ENCODE measurements around the gene LYZL4. TPM values are rescaled to one million over a fixed set of nuclear protein-coding genes. Genes with fewer than 3 reads are reported as not detected.

The LYZL4 gene
- total and polyA plus RNA-seq, 2 of the 13 experiments (the other 11 are each of a cell fraction or from before 2014, with no cell fraction given) = not detected

DNA sequence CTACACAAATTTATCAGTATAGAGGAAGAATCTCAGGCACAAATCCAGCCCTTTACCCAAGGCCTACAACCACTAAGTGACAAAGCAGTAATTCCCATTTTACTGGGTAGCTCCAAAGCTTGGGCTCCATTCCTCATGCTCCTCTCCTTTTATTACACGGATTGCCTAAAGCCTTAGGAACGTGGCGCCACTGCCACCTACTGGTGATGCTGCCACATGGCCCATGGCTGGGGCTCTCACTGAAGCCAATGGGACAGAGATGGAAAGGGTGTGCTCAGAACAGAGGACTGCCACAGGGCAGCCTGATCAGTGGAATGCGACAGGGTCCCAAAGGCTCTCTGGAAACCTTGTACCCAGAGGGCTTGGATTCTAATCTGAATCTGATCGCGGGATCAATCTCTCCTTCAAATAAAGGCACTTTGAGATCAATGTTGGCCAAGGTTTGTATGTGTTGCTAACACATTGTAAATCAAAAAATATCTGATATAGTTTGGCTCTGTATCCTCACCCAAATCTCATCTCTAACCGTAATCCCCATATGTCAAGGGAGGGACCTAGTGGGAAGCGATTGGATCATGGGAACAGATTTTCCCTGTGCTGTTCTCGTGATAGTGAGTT lies 33.5 kb upstream of the LYZL4 start (continued):
- TF ChIP-seq MEF2D (CRISPR knock-in tag; IDR thresholded peaks at IDR 0.05) = 0 out of 2 replicates have a peak, but pooled peaks have one; percentile 48
- no peak for TF ChIP-seq GMEB2 (CRISPR knock-in tag; IDR thresholded peaks at IDR 0.05; ENCODE audit: low read depth)
- TF ChIP-seq ZNF747 (CRISPR knock-in tag; IDR thresholded peaks at IDR 0.05; ENCODE audit: borderline replicate concordance) = no peak
- no peak for TF ChIP-seq ZNF12 (CRISPR knock-in tag; IDR thresholded peaks at IDR 0.05)
- TF ChIP-seq SCMH1 (CRISPR knock-in tag; IDR thresholded peaks at IDR 0.05; ENCODE audit: borderline replicate concordance) = no peak
- TF ChIP-seq, protein P1, sequence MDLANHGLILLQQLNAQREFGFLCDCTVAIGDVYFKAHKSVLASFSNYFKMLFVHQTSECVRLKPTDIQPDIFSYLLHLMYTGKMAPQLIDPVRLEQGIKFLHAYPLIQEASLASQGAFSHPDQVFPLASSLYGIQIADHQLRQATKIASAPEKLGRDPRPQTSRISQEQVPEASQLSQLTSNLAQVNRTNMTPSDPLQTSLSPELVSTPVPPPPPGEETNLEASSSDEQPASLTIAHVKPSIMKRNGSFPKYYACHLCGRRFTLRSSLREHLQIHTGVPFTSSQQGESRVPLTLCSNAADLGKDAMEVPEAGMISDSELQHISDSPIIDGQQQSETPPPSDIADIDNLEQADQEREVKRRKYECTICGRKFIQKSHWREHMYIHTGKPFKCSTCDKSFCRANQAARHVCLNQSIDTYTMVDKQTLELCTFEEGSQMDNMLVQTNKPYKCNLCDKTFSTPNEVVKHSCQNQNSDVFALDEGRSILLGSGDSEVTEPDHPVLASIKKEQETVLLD (CRISPR knock-in tag; IDR thresholded peaks at IDR 0.05; ENCODE audit: low read depth) = no peak
- no peak for TF ChIP-seq MTF1 (CRISPR knock-in tag; IDR thresholded peaks at IDR 0.05)
- no peak for TF ChIP-seq ZFYVE20 (CRISPR knock-in tag; IDR thresholded peaks at IDR 0.05; ENCODE audit: borderline replicate concordance, low read depth)
- TF ChIP-seq ZNF550 (CRISPR knock-in tag; IDR thresholded peaks at IDR 0.05; ENCODE audit: borderline replicate concordance) = no peak
- TF ChIP-seq CAMTA2 (CRISPR knock-in tag; IDR thresholded peaks at IDR 0.05; ENCODE audit: borderline replicate concordance) = no peak
- no peak for TF ChIP-seq ZFP37 (CRISPR knock-in tag; IDR thresholded peaks at IDR 0.05; ENCODE audit: borderline replicate concordance)
- no peak for TF ChIP-seq ZBTB1 (CRISPR knock-in tag; IDR thresholded peaks at IDR 0.05; ENCODE audit: borderline replicate concordance)
- no peak for TF ChIP-seq NR2F6 (IDR thresholded peaks at IDR 0.05)
- TF ChIP-seq NR2F6 (CRISPR knock-in tag; IDR thresholded peaks at IDR 0.05) = no peak
- TF ChIP-seq, protein P2, sequence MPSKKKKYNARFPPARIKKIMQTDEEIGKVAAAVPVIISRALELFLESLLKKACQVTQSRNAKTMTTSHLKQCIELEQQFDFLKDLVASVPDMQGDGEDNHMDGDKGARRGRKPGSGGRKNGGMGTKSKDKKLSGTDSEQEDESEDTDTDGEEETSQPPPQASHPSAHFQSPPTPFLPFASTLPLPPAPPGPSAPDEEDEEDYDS (CRISPR knock-in tag; IDR thresholded peaks at IDR 0.05) = peak; percentile 35; the same call in 1 of the 2 replicates
- no peak for TF ChIP-seq ZNF672 (CRISPR knock-in tag; IDR thresholded peaks at IDR 0.05)
- TF ChIP-seq TARDBP (CRISPR knock-in tag; IDR thresholded peaks at IDR 0.05) = no peak
- TF ChIP-seq, protein P3, sequence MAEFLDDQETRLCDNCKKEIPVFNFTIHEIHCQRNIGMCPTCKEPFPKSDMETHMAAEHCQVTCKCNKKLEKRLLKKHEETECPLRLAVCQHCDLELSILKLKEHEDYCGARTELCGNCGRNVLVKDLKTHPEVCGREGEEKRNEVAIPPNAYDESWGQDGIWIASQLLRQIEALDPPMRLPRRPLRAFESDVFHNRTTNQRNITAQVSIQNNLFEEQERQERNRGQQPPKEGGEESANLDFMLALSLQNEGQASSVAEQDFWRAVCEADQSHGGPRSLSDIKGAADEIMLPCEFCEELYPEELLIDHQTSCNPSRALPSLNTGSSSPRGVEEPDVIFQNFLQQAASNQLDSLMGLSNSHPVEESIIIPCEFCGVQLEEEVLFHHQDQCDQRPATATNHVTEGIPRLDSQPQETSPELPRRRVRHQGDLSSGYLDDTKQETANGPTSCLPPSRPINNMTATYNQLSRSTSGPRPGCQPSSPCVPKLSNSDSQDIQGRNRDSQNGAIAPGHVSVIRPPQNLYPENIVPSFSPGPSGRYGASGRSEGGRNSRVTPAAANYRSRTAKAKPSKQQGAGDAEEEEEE (CRISPR knock-in tag; IDR thresholded peaks at IDR 0.05; ENCODE audit: borderline replicate concordance) = 0 out of 2 replicates have a peak, but pooled peaks have one; percentile 70
- no peak for TF ChIP-seq HES4 (CRISPR knock-in tag; IDR thresholded peaks at IDR 0.05; ENCODE audit: borderline replicate concordance)
- peak; percentile 48; the same call in 1 of the 2 replicates for TF ChIP-seq ZNF331 (CRISPR knock-in tag; IDR thresholded peaks at IDR 0.05)
- TF ChIP-seq TEAD3 (CRISPR knock-in tag; optimal IDR thresholded peaks at IDR 0.05; ENCODE audit: borderline replicate concordance) = peak; percentile 72
- no peak for TF ChIP-seq ZFAT (CRISPR knock-in tag; conservative IDR thresholded peaks at IDR 0.05)
- TF ChIP-seq ETV5 (CRISPR knock-in tag; IDR thresholded peaks at IDR 0.05; ENCODE audit: borderline replicate concordance) = 0 out of 2 replicates have a peak, but pooled peaks have one; percentile 10
- no peak for TF ChIP-seq AHR (CRISPR knock-in tag; IDR thresholded peaks at IDR 0.05)
- TF ChIP-seq ZNF652 (CRISPR knock-in tag; IDR thresholded peaks at IDR 0.05; ENCODE audit: borderline replicate concordance, low read depth) = no peak
- TF ChIP-seq ZNF720 (CRISPR knock-in tag; IDR thresholded peaks at IDR 0.05) = no peak
- no peak for TF ChIP-seq ZNF615 (CRISPR knock-in tag; IDR thresholded peaks at IDR 0.05; ENCODE audit: borderline replicate concordance)
- TF ChIP-seq ZNF432 (CRISPR knock-in tag; IDR thresholded peaks at IDR 0.05; ENCODE audit: borderline replicate concordance) = no peak

All from HepG2 (cell line).